HL-60 (cell line): Measurements from ENCODE around the gene ZNF648.
"Not testable (repeated sequence)": the region's sequence is repeated elsewhere in the genome, so short reads cannot be mapped to it uniquely, and the experiment has no call there.

Experiments used
- DNase-seq, 2 experiments: peaks; one replicate each; pipeline ENCODE4 v3.0.0-alpha.2; 2010 to 2020; ENCODE audit warnings: low read depth in 1 of 2, low spot score in 1 of 2
- H3K27ac ChIP-seq: fragments of 250-450 bp; sonication (Bioruptor Pico); replicated peaks from 2 replicates; pipeline ENCODE4 v1.5.1; 2020; ENCODE audit warnings: mild to moderate bottlenecking, moderate library complexity
- H3K27me3 ChIP-seq: fragments of 250-450 bp; sonication (Bioruptor Pico); 2 replicates; pipeline ENCODE4 v1.5.1; 2021; ENCODE audit warnings: mild to moderate bottlenecking, moderate library complexity; ENCODE audit not compliant: insufficient read depth, poor library complexity, severe bottlenecking
- H3K4me3 ChIP-seq: replicated peaks from 2 replicates; pipeline ENCODE4 v1.5.1; 2011; ENCODE audit warnings: mild to moderate bottlenecking, control low read depth, low read length; ENCODE audit not compliant: insufficient read depth
- GABPA ChIP-seq: IDR thresholded peaks from 2 replicates; pipeline ENCODE4 v1.6.1; 2012; ENCODE audit warnings: low read depth
- POLR2AphosphoS5 ChIP-seq: IDR thresholded peaks from 2 replicates; pipeline ENCODE4 v1.6.1; 2012; ENCODE audit warnings: low read depth
- SPI1 ChIP-seq: IDR thresholded peaks from 2 replicates; pipeline ENCODE4 v1.6.1; 2012; ENCODE audit warnings: low read depth, mild to moderate bottlenecking, borderline replicate concordance
- TF ChIP-seq, protein P1 (sequence below): IDR thresholded peaks from one replicate; pipeline ENCODE4 v1.5.1; 2011; ENCODE audit warnings: low read length, control low read depth, inconsistent platforms; ENCODE audit not compliant: insufficient read depth
- TF ChIP-seq, protein P2 (sequence below): IDR thresholded peaks from 2 replicates; pipeline ENCODE4 v1.6.1; 2012; ENCODE audit warnings: low read depth; ENCODE audit not compliant: insufficient replicate concordance

Gene ZNF648

DNA sequence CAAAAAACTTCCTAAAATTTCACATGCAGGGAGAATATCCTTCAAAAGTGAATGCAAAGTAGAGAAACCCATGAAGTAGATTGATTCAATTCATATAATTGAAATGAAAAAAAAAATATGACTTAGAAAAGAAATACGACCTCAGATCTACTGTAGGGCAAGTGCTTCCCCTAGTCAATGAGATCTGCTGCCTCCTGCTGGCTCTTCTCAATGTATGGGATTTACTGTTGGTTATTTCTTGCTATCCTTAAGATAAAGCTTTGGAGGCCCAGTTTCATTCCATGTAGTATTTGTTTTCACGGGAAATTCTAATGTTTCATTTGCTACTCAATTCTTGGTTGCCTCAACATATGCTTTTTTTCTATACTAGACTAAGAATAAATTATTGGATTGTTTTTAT is 46.2 kb downstream of the ZNF648 start:
- Histone ChIP-seq H3K27ac (no peak overlapping the region), H3K27me3 (no peaks in the 10 kb centered on the region), H3K4me3 (no peak overlapping the region)
- DNase-seq: peak in 1 of 2 experiments; percentile 12
- TF ChIP-seq, protein P1, sequence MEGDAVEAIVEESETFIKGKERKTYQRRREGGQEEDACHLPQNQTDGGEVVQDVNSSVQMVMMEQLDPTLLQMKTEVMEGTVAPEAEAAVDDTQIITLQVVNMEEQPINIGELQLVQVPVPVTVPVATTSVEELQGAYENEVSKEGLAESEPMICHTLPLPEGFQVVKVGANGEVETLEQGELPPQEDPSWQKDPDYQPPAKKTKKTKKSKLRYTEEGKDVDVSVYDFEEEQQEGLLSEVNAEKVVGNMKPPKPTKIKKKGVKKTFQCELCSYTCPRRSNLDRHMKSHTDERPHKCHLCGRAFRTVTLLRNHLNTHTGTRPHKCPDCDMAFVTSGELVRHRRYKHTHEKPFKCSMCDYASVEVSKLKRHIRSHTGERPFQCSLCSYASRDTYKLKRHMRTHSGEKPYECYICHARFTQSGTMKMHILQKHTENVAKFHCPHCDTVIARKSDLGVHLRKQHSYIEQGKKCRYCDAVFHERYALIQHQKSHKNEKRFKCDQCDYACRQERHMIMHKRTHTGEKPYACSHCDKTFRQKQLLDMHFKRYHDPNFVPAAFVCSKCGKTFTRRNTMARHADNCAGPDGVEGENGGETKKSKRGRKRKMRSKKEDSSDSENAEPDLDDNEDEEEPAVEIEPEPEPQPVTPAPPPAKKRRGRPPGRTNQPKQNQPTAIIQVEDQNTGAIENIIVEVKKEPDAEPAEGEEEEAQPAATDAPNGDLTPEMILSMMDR: no peak
- TF ChIP-seq, protein P2, sequence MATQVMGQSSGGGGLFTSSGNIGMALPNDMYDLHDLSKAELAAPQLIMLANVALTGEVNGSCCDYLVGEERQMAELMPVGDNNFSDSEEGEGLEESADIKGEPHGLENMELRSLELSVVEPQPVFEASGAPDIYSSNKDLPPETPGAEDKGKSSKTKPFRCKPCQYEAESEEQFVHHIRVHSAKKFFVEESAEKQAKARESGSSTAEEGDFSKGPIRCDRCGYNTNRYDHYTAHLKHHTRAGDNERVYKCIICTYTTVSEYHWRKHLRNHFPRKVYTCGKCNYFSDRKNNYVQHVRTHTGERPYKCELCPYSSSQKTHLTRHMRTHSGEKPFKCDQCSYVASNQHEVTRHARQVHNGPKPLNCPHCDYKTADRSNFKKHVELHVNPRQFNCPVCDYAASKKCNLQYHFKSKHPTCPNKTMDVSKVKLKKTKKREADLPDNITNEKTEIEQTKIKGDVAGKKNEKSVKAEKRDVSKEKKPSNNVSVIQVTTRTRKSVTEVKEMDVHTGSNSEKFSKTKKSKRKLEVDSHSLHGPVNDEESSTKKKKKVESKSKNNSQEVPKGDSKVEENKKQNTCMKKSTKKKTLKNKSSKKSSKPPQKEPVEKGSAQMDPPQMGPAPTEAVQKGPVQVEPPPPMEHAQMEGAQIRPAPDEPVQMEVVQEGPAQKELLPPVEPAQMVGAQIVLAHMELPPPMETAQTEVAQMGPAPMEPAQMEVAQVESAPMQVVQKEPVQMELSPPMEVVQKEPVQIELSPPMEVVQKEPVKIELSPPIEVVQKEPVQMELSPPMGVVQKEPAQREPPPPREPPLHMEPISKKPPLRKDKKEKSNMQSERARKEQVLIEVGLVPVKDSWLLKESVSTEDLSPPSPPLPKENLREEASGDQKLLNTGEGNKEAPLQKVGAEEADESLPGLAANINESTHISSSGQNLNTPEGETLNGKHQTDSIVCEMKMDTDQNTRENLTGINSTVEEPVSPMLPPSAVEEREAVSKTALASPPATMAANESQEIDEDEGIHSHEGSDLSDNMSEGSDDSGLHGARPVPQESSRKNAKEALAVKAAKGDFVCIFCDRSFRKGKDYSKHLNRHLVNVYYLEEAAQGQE: no peak
- TF ChIP-seq POLR2AphosphoS5: no peak
- no peak for TF ChIP-seq GABPA
- no peak for TF ChIP-seq SPI1

DNA sequence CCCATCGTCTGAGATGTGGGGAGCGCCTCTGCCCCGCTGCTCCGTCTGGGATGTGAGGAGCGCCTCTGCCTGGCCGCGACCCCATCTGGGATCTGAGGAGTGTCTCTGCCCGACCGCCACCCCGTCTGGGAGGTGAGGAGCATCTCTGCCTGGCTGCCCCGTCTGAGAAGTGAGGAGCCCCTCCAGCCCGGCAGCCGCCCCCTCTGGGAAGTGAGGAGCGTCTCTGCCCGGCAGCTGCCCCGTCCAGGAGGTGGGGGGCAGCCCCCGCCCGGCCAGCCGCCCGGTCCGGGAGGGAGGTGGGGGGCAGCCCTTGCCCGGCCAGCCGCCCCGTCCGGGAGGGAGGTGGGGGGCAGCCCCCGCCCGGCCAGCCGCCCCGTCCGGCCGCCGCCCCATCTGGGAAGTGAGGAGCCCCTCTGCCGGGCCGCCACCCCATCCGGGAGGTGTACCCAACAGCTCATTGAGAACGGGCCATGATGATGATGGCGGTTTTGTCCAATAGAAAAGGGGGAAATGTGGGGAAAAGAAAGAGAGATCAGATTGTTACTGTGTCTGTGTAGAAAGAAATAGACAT is 50.6 kb downstream of the ZNF648 start:
- H3K27me3 ChIP-seq, DNase-seq, H3K27ac ChIP-seq, H3K4me3 ChIP-seq: not testable (repeated sequence)

DNA sequence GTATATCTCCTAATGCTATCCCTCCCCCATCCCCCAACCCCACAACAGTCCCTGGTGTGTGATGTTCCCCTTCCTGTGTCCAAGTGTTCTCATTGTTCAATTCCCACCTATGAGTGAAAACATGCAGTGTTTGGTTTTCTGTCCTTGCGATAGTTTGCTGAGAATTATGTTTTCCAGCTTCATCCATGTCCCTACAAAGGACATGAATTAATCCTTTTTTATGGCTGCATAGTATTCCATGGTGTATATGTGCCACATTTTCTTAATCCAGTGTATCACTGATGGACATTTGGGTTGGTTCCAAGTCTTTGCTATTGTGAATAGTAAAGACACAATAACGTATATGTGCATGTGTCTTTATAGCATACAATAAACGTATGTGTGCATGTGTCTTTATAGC is 56.1 kb downstream of the ZNF648 start:
- not testable (repeated sequence) for DNase-seq, H3K4me3 ChIP-seq, H3K27me3 ChIP-seq, H3K27ac ChIP-seq

DNA sequence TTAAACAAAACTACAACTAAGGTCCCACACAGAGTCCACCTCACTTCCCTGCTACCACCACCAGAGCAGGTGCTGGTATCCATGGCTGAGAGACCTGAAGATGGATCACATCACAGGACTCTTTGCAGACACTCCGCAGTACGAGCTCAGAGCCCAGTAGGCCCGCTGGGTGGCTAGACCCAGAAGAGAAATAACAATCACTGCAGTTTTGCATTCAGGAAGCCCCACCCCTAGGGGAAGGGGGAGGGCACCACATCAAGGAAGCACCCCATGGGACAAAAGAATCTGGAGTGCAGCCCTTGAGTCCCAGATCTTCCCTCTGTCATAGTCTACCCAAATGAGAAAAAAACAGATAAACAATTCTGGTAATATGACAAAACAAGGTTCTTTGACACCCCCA is 56.9 kb downstream of the ZNF648 start:
- no peak for DNase-seq
- Histone ChIP-seq H3K27me3 (no peaks in the 10 kb centered on the region), H3K4me3 (no peak overlapping the region)

More for the DNA sequence above, 56.9 kb downstream of the ZNF648 start:
- no peak for TF ChIP-seq POLR2AphosphoS5
- TF ChIP-seq, protein P1: no peak
- TF ChIP-seq, protein P2: no peak
- TF ChIP-seq GABPA: no peak
- no peak for TF ChIP-seq SPI1
- no peak overlapping the region for H3K27ac ChIP-seq
